OCI-LY1 (cell line): ENCODE measurements around the gene CAMK4.

ENCODE experiments used
- CTCF ChIP-seq: fragments of 200-600 bp; sonication (generic), shearing (Covaris generic); IDR thresholded peaks from 2 replicates; pipeline ENCODE4 v1.5.1; 2017; ENCODE audit warnings: mild to moderate bottlenecking, antibody characterized with exemption, low read length, moderate library complexity, mixed read lengths
- EZH2 ChIP-seq: fragments of 200-600 bp; sonication (generic), shearing (Covaris generic); IDR thresholded peaks from 2 replicates; pipeline ENCODE4 v1.8.0; 2017; ENCODE audit warnings: borderline replicate concordance, mixed run types, mild to moderate bottlenecking, antibody characterized with exemption, low read length, moderate library complexity, mixed read lengths

- TF ChIP-seq EZH2 (no peak), CTCF (no peak)
Measured at GRCh38 chr5:111224561-111225345, 569 bp downstream of the CAMK4 start.
